IMR-90 (cell line): ENCODE results near the gene RNF41. TPM values are rescaled to one million over a fixed set of nuclear protein-coding genes. Genes with fewer than 3 reads are reported as not detected.

Source experiments
- ATAC-seq: fragments of 200-7000 bp; cut with Tn5 transposase; 2 replicates; pipeline ENCODE4 v1.9.1; 2020; ENCODE audit warnings: low read depth, mild to moderate bottlenecking, moderate library complexity
- BruUV-seq: library from RNA; stranded (reverse); fragments of 400-500 nt; replicated peaks from 2 replicates; lab custom pipeline; 2021; lab: Mats Ljungman, UMichigan
- CTCF ChIA-PET: fragments of 300-600 bp; formaldehyde crosslinking; extraction: SDS; loops from one replicate; lab custom pipeline; 2021; ENCODE audit warnings: antibody characterized with exemption; lab: Yijun Ruan, JAX
- POLR2A ChIA-PET: fragments of 300-600 bp; sonication (Branson Sonifier 250); formaldehyde crosslinking; loops from one replicate; lab custom pipeline; 2022; ENCODE audit warnings: antibody characterized with exemption; ENCODE audit not compliant: unreplicated experiment; lab: Charles Lee
- DNase-seq: peaks from one replicate; pipeline ENCODE4 v3.0.0; 2013
- H2AFZ ChIP-seq: replicated peaks from 2 replicates; pipeline ENCODE3; 2013; ENCODE audit warnings: low read length, mild to moderate bottlenecking; ENCODE audit not compliant: poor library complexity
- H2AK5ac ChIP-seq: 2 replicates; pipeline ENCODE4 v1.6.1; 2013; ENCODE audit warnings: low read depth, low read length, inconsistent platforms
- H2AK9ac ChIP-seq: replicated peaks from 2 replicates; pipeline ENCODE3; 2013; ENCODE audit warnings: mild to moderate bottlenecking, low read depth, low read length, moderate library complexity; ENCODE audit not compliant: poor library complexity
- H2BK120ac ChIP-seq: 2 replicates; pipeline ENCODE4 v1.6.1; 2013; ENCODE audit warnings: low read depth, low read length, inconsistent platforms
- H2BK15ac ChIP-seq: 3 replicates; pipeline ENCODE4 v1.6.1; 2013; ENCODE audit warnings: low read depth, low read length, inconsistent platforms
- H2BK20ac ChIP-seq: 2 replicates; pipeline ENCODE4 v1.6.1; 2013; ENCODE audit warnings: low read depth, mild to moderate bottlenecking, inconsistent platforms, low read length, moderate library complexity
- H2BK5ac ChIP-seq: 2 replicates; pipeline ENCODE4 v1.6.1; 2013; ENCODE audit warnings: mild to moderate bottlenecking, low read depth, low read length, inconsistent platforms; ENCODE audit not compliant: poor library complexity, severe bottlenecking
- H3K14ac ChIP-seq: replicated peaks from 2 replicates; pipeline ENCODE4 v1.6.1; 2013; ENCODE audit warnings: low read depth, low read length, inconsistent platforms
- H3K18ac ChIP-seq: 2 replicates; pipeline ENCODE4 v1.6.1; 2013; ENCODE audit warnings: low read depth, low read length, control low read depth
- H3K23ac ChIP-seq: 2 replicates; pipeline ENCODE4 v1.6.1; 2013; ENCODE audit warnings: low read depth, low read length, inconsistent platforms
- H3K27ac ChIP-seq: 2 replicates; pipeline ENCODE4 v1.5.1; 2013; ENCODE audit warnings: mild to moderate bottlenecking, control low read depth, low read length; ENCODE audit not compliant: insufficient read depth
- H3K27me3 ChIP-seq: 2 replicates; pipeline ENCODE4 v1.6.1; 2013; ENCODE audit warnings: low read length; ENCODE audit not compliant: control insufficient read depth, insufficient read depth
- H3K36me3 ChIP-seq: 2 replicates; pipeline ENCODE4 v1.6.1; 2013; ENCODE audit warnings: low read length, mixed read lengths; ENCODE audit not compliant: control insufficient read depth, insufficient read depth
- H3K4ac ChIP-seq: 2 replicates; pipeline ENCODE4 v1.6.1; 2013; ENCODE audit warnings: low read depth, low read length, inconsistent platforms
- H3K4me1 ChIP-seq: 2 replicates; pipeline ENCODE4 v1.6.1; 2013; ENCODE audit warnings: low read length, mixed read lengths; ENCODE audit not compliant: control insufficient read depth, insufficient read depth
- H3K4me2 ChIP-seq: 2 replicates; pipeline ENCODE4 v1.6.1; 2013; ENCODE audit warnings: low read depth, mild to moderate bottlenecking, control low read depth, low read length, moderate library complexity
- H3K4me3 ChIP-seq: 2 replicates; pipeline ENCODE4 v1.5.1; 2013; ENCODE audit warnings: low read depth, mild to moderate bottlenecking, control low read depth, low read length, moderate library complexity; ENCODE audit not compliant: insufficient read depth
- H3K56ac ChIP-seq: 2 replicates; pipeline ENCODE4 v1.6.1; 2013; ENCODE audit warnings: low read length, inconsistent platforms; ENCODE audit not compliant: insufficient read depth; ENCODE audit errors: extremely low read depth
- H3K79me1 ChIP-seq, 2 experiments: 2 replicates each; pipeline ENCODE4 v1.6.1; 2013; ENCODE audit warnings: low read length in 2 of 2, inconsistent platforms in 1 of 2, low read depth in 1 of 2
- H3K9ac ChIP-seq: 2 replicates; pipeline ENCODE4 v1.6.1; 2013; ENCODE audit warnings: low read depth, low read length, control low read depth
- H3K9me1 ChIP-seq: 2 replicates; pipeline ENCODE4 v1.6.1; 2013; ENCODE audit warnings: low read length, inconsistent platforms; ENCODE audit not compliant: insufficient read depth
- H3K9me3 ChIP-seq: 2 replicates; pipeline ENCODE4 v1.6.1; 2013; ENCODE audit warnings: low read length; ENCODE audit not compliant: control insufficient read depth, insufficient read depth
- H4K20me1 ChIP-seq: 2 replicates; pipeline ENCODE4 v1.6.1; 2013; ENCODE audit warnings: low read length, inconsistent platforms; ENCODE audit not compliant: insufficient read depth
- H4K5ac ChIP-seq: 2 replicates; pipeline ENCODE4 v1.6.1; 2013; ENCODE audit warnings: mild to moderate bottlenecking, low read depth, low read length, control low read depth
- H4K8ac ChIP-seq, 2 experiments: 2 replicates each; pipeline ENCODE4 v1.6.1; 2013; ENCODE audit warnings: low read depth in 2 of 2, low read length in 2 of 2, control low read depth in 1 of 2, inconsistent platforms in 1 of 2
- H4K91ac ChIP-seq: 2 replicates; pipeline ENCODE4 v1.6.1; 2013; ENCODE audit warnings: low read depth, low read length, inconsistent platforms; ENCODE audit not compliant: insufficient read depth
- FOS ChIP-seq: fragments of 150-350 bp; IDR thresholded peaks from 2 replicates; pipeline ENCODE4 v1.6.1; 2016; ENCODE audit warnings: low read depth, low read length
- MAFK ChIP-seq: IDR thresholded peaks from 2 replicates; pipeline ENCODE4 v1.6.1; 2012; ENCODE audit warnings: low read depth, low read length, improper control_type of control experiment
- MAZ ChIP-seq: IDR thresholded peaks from 2 replicates; pipeline ENCODE4 v1.6.1; 2012; ENCODE audit warnings: low read depth, mild to moderate bottlenecking, low read length, improper control_type of control experiment, moderate library complexity, borderline replicate concordance
- MXI1 ChIP-seq: IDR thresholded peaks from 2 replicates; pipeline ENCODE4 v1.6.1; 2012; ENCODE audit warnings: low read depth, mild to moderate bottlenecking, low read length, moderate library complexity, borderline replicate concordance
- NFE2L2 ChIP-seq: fragments of 150-350 bp; IDR thresholded peaks from 2 replicates; pipeline ENCODE4 v1.6.1; 2016; ENCODE audit warnings: low read depth, mild to moderate bottlenecking, low read length
- POLR2A ChIP-seq: IDR thresholded peaks from 2 replicates; pipeline ENCODE4 v1.6.1; 2012; ENCODE audit warnings: mild to moderate bottlenecking, low read depth, low read length
- RCOR1 ChIP-seq: IDR thresholded peaks from 2 replicates; pipeline ENCODE4 v1.6.1; 2012; ENCODE audit warnings: mild to moderate bottlenecking, low read length, improper control_type of control experiment; ENCODE audit not compliant: insufficient replicate concordance
- SMC3 ChIP-seq: fragments of 150-350 bp; IDR thresholded peaks from 2 replicates; pipeline ENCODE4 v1.6.1; 2016; ENCODE audit warnings: low read depth, mild to moderate bottlenecking, antibody characterized with exemption, low read length, moderate library complexity
- WGBS, 2 experiments: methylation state at CpG; one replicate each; pipeline versions ENCODE4 v1.1.5 to v1.1.7; 2013; ENCODE audit warnings: missing lambda C conversion rate in 2 of 2; ENCODE audit not compliant: insufficient read length in 1 of 2; ENCODE audit errors: extremely low coverage in 2 of 2; 5-methylcytosine and 5-hydroxymethylcytosine counted together
- dilution Hi-C: fragments of 300-500 bp; cut with HindIII; formaldehyde crosslinking; loops from one replicate; pipeline ENCODE4 v1.14.3; 2018; ENCODE audit warnings: low sequenced_read_pairs; ENCODE audit not compliant: unreplicated experiment
- in situ Hi-C: fragments of 300-500 bp; cut with MboI; formaldehyde crosslinking; loops from 3 replicates; pipeline ENCODE4 v1.14.3; 2019; ENCODE audit warnings: low sequenced_read_pairs, inconsistent platforms, mixed read lengths
- intact Hi-C: fragments of 100-400 bp; cut with micrococcal nuclease; formaldehyde crosslinking; loops from 2 replicates; pipeline ENCODE4 v1.10.0; 2022
- polyA plus RNA-seq, 3 experiments: library from polyadenylated mRNA; depleted of rRNA; stranded (reverse); fragments of >200 nt; gene quantifications; 2 replicates each; pipeline ENCODE4 v1.2.3, GENCODE V29; 2012; ENCODE audit warnings: low replicate concordance in 1 of 3
- total RNA-seq: library from RNA; depleted of rRNA; stranded (reverse); fragments of >200 nt; gene quantifications from 2 replicates; pipeline ENCODE4 v1.2.3, GENCODE V29; 2012
- TF ChIP-seq, protein P1 (sequence below): fragments of 150-350 bp; IDR thresholded peaks from 2 replicates; pipeline ENCODE4 v1.6.1; 2017; ENCODE audit warnings: mild to moderate bottlenecking, antibody characterized with exemption, low read length, low read depth
- TF ChIP-seq, protein P2 (sequence below): fragments of 150-350 bp; IDR thresholded peaks from 2 replicates; pipeline ENCODE4 v1.6.1; 2016; ENCODE audit warnings: low read depth, mild to moderate bottlenecking, low read length, moderate library complexity, borderline replicate concordance

The RNF41 gene
- total and polyA plus RNA-seq, 2 of the 4 experiments (the other 2 are of a cell fraction) = 112 to 272 TPM

DNA sequence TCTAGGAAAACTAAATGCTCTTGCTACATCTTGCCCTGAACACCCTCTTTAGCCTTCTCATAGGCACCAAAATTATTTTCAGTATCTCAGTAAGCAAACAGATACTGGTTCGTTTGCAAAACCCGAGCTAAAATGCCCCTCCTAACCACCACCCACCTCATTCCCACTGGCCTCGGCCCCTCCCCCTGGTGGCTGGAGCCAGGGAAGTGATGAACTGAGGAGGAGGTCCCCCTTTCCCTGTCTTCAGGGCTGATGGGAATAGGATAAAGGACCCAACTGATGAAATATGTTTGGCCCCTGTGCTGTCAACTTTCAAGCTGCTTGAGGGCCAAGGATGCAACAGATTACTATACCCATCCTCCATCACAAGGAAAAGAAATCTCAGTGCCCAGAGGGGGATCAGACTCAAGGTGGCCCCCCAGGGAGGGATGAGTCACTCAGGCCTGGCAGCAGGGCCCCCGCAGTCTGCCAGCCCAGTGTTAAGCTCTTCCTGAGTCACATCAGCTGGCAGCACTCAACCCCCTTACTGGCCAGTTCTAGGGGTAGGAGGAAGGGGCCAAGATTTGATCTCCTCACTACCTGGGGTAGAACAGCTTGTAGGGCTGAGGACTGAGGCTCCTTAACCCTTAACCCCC, 34.7 kb upstream of the RNF41 start:
- Histone ChIP-seq H2BK15ac (no peak overlapping the region), H2BK20ac (no peak overlapping the region), H3K36me3 (peaks cover 52% of the 10 kb centered on the region), H2BK120ac (no peak overlapping the region), H3K9ac (peak overlapping the region; percentile 96), H3K9me1 (peaks cover 26% of the 10 kb centered on the region), H3K79me1 (peaks cover 41 to 63% of the 10 kb centered on the region in 2 experiments), H3K4me2 (peak overlapping the region; percentile 92), H2AK9ac (peak overlapping the region; percentile 97), H3K4me1 (peaks cover 16% of the 10 kb centered on the region), H3K9me3 (no peaks in the 10 kb centered on the region), H3K14ac (peak overlapping the region; percentile 75), H3K56ac (no peak overlapping the region), H3K4me3 (peak overlapping the region; percentile 94; the same call in 1 of the 2 replicates), H3K4ac (peak overlapping the region; percentile 83; the same call in 1 of the 2 replicates), H2AK5ac (peak overlapping the region; percentile 83), H3K27ac (peak overlapping the region; percentile 30), H2AFZ (no peak overlapping the region), H4K8ac (no peak overlapping the region; a peak in 1 of 4 replicates), H2BK5ac (peak overlapping the region; percentile 55), H3K23ac (peak overlapping the region; percentile 94; the same call in 1 of the 2 replicates), H3K18ac (no peak overlapping the region), H3K27me3 (no peaks in the 10 kb centered on the region), H4K20me1 (peaks cover 42% of the 10 kb centered on the region), H4K91ac (no peak overlapping the region; the same call in 1 of the 2 replicates), H4K5ac (no peak overlapping the region)
- ChIA-PET POLR2A (interaction anchor here (0.6 kb wide), 1 partner anchor 113 kb away, joined by 3 read pairs; no protein-coding TSS in a partner anchor), CTCF (interaction anchor here (0.5 to 1.1 kb wide), 2 partner anchors 35 to 79 kb away, joined by 3 to 4 read pairs; partner anchors contain the start of gene RNF41)
- peak; percentile 46 for DNase-seq
- no CpG with 5 or more reads among the region's 4 CpGs for WGBS, 2 experiments
- in situ Hi-C loops (no loop called here), intact Hi-C loops (loop anchor here (1.0 kb wide), 1 partner anchor 63 kb away; no protein-coding TSS in a partner anchor), dilution Hi-C loops (no loop called here)
- TF ChIP-seq FOS (peak; percentile 59), SMC3 (no peak), MXI1 (no peak), MAFK (no peak), RCOR1 (no peak), POLR2A (no peak), NFE2L2 (no peak), MAZ (no peak)
- TF ChIP-seq, protein P1, sequence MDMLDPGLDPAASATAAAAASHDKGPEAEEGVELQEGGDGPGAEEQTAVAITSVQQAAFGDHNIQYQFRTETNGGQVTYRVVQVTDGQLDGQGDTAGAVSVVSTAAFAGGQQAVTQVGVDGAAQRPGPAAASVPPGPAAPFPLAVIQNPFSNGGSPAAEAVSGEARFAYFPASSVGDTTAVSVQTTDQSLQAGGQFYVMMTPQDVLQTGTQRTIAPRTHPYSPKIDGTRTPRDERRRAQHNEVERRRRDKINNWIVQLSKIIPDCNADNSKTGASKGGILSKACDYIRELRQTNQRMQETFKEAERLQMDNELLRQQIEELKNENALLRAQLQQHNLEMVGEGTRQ = 0 out of 2 replicates have a peak, but pooled peaks have one; percentile 4
- TF ChIP-seq, protein P2, sequence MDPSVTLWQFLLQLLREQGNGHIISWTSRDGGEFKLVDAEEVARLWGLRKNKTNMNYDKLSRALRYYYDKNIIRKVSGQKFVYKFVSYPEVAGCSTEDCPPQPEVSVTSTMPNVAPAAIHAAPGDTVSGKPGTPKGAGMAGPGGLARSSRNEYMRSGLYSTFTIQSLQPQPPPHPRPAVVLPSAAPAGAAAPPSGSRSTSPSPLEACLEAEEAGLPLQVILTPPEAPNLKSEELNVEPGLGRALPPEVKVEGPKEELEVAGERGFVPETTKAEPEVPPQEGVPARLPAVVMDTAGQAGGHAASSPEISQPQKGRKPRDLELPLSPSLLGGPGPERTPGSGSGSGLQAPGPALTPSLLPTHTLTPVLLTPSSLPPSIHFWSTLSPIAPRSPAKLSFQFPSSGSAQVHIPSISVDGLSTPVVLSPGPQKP = no peak
- BruUV-seq = no TSS peak
- peak; percentile 5 for ATAC-seq
